Measurements from ENCODE around the gene C1orf159.

C1orf159 gene

DNA sequence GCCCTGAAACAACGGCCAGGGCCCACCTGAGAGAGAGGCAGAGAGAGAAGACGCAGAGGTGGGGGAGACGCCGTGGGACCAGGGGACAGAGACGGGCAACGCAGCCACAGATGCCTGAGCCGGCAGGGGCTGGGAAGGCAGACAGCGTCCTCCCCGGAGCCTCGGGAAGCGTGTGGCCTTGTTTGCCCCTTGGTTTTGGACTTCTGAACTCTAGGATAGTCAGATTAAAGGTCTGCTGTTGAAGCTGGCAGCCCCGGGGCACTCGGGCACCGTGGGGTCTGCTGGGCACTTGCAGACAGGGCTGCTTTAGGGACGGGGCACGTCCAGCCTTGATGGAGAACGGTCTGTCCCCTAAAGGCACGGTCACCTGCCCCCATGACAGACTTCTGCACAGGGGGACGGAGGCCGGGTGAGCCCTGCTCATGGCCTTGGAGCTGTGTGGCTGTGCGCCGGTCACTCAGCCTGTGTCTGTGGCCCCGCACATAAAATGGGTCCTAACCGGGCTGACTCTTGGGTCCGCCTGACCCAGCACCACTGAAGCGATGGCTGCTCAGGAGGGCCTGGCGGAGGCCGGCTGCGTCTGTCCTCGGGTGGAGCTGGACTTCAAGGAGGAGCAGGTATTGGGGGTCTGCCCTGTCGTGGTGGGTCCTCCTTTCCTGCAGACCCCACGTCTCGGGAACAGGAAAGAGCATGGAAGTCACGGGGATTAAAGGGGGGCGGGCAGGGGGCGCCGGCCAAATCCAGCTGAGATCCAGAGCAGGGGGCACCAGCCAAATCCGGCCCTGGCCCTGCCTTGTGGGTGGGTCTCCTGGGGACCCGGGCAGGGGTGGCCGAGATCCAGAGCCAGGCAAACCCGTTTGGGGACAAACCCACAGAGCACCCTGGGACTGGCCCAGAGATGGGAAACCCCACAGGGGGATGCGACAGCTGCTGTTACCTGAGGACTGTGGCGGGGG, 32.2 kb downstream of the C1orf159 start:
- no peak for DNase-seq
- peaks cover 0 to 10% of the 10 kb centered on the region in 2 experiments for H3K27me3 ChIP-seq (ENCODE audit: control insufficient read depth in 1 of 2, insufficient read depth in 1 of 2, low read length in 2 of 2)
- H4K91ac ChIP-seq (ENCODE audit: low read length), result no peak overlapping the region
- no peak overlapping the region for H3K27ac ChIP-seq (ENCODE audit: low read length, poor library complexity, severe bottlenecking)
- H3K9me3 ChIP-seq (ENCODE audit: control insufficient read depth, low read length), result no peaks in the 10 kb centered on the region
- no peak overlapping the region for H4K8ac ChIP-seq (ENCODE audit: low read length)
- H3K14ac ChIP-seq (ENCODE audit: low read length in 2 of 2), result no peak overlapping the region
- H2AFZ ChIP-seq (ENCODE audit: low read depth, low read length), result no peak overlapping the region
- no peak overlapping the region for H2BK12ac ChIP-seq (ENCODE audit: low read length in 2 of 2)
- H2BK5ac ChIP-seq (ENCODE audit: low read depth, low read length, poor library complexity, severe bottlenecking), result no peak overlapping the region
- no peaks in the 10 kb centered on the region for H3K79me1 ChIP-seq (replicated peaks; ENCODE audit: low read length, poor library complexity, severe bottlenecking)
- H3K4ac ChIP-seq (ENCODE audit: low read depth in 1 of 2, low read length in 2 of 2), result no peak overlapping the region
- H3K36me3 ChIP-seq (ENCODE audit: control insufficient read depth in 1 of 2, insufficient read depth in 2 of 2, low read depth in 1 of 2, low read length in 2 of 2), result peaks cover 0 to 61% of the 10 kb centered on the region in 2 experiments
- 96% methylated on average over 43 of the region's 43 CpGs for WGBS
- H3K4me3 ChIP-seq (ENCODE audit: insufficient read depth in 1 of 2, low read depth in 1 of 2, low read length in 2 of 2), result no peak overlapping the region
- H3K4me1 ChIP-seq (ENCODE audit: control insufficient read depth, insufficient read depth, low read depth, low read length), result peaks cover 16% of the 10 kb centered on the region
- H3K23ac ChIP-seq (ENCODE audit: low read length in 2 of 2), result no peak overlapping the region
- no peak overlapping the region for H3K9ac ChIP-seq (ENCODE audit: low read length)
- H2BK120ac ChIP-seq (ENCODE audit: low read depth, low read length), result no peak overlapping the region
- H2AK5ac ChIP-seq (ENCODE audit: low read length, severe bottlenecking), result no peak overlapping the region
- H2BK15ac ChIP-seq (ENCODE audit: low read depth, poor library complexity, severe bottlenecking), result no peak overlapping the region
- H3K18ac ChIP-seq (ENCODE audit: low read depth in 1 of 2, low read length in 2 of 2), result no peak overlapping the region
- no peak overlapping the region for H3K4me2 ChIP-seq (ENCODE audit: low read length, poor library complexity, severe bottlenecking)

DNA sequence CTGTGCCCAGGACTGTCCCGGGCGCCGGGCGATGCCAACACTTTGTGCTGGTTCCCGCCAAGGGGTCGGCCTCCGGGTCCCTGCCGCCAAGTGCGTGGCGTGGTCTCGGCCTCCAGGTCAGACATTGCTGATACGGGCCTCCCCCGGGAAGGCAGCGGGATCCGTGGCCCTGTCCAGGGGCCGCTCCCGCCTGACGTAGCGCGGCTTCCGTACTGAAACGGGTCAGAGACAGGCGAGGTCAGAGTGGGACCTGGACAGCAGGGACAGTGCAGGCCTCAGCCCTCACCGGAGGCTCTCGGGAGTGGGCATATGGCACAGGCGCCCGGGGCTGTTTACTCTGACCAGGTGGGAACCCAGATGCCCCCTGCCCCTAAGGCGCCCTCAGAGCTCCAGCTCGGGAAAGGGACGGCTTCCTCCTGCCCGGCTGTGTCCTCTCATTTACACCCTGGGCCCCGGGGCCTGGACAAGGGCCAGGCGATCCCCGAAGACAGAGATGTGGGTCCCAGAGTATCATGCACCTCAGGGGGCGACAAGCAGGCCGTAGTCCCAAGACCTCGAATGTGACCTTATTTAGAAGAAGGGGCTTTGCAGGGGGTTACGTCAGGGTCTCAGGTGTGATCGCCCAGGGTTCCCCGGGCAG, 33.0 kb downstream of the C1orf159 start:
- H3K18ac ChIP-seq (ENCODE audit: low read depth in 1 of 2, low read length in 2 of 2), result no peak overlapping the region
- no peak overlapping the region for H3K4me2 ChIP-seq (ENCODE audit: low read length, poor library complexity, severe bottlenecking)
- no peak overlapping the region for H2BK15ac ChIP-seq (ENCODE audit: low read depth, poor library complexity, severe bottlenecking)
- H3K79me1 ChIP-seq (replicated peaks; ENCODE audit: low read length, poor library complexity, severe bottlenecking), result no peaks in the 10 kb centered on the region
- peaks cover 16% of the 10 kb centered on the region for H3K4me1 ChIP-seq (ENCODE audit: control insufficient read depth, insufficient read depth, low read depth, low read length)
- no peak overlapping the region for H4K91ac ChIP-seq (ENCODE audit: low read length)
- no peak overlapping the region for H3K14ac ChIP-seq (ENCODE audit: low read length in 2 of 2)
- H2BK12ac ChIP-seq (ENCODE audit: low read length in 2 of 2), result no peak overlapping the region
- H3K4me3 ChIP-seq (ENCODE audit: insufficient read depth in 1 of 2, low read depth in 1 of 2, low read length in 2 of 2), result no peak overlapping the region
- no peak overlapping the region for H2AFZ ChIP-seq (ENCODE audit: low read depth, low read length)
- peaks cover 0 to 57% of the 10 kb centered on the region in 2 experiments for H3K36me3 ChIP-seq (ENCODE audit: control insufficient read depth in 1 of 2, insufficient read depth in 2 of 2, low read depth in 1 of 2, low read length in 2 of 2)
- no peak overlapping the region for H3K9ac ChIP-seq (ENCODE audit: low read length)
- no peak overlapping the region for H3K4ac ChIP-seq (ENCODE audit: low read depth in 1 of 2, low read length in 2 of 2)
- no peak overlapping the region for H2AK5ac ChIP-seq (ENCODE audit: low read length, severe bottlenecking)
- no peaks in the 10 kb centered on the region for H3K9me3 ChIP-seq (ENCODE audit: control insufficient read depth, low read length)
- H3K27me3 ChIP-seq (ENCODE audit: control insufficient read depth in 1 of 2, insufficient read depth in 1 of 2, low read length in 2 of 2), result peaks cover 0 to 10% of the 10 kb centered on the region in 2 experiments
- no peak overlapping the region for H2BK5ac ChIP-seq (ENCODE audit: low read depth, low read length, poor library complexity, severe bottlenecking)
- H4K8ac ChIP-seq (ENCODE audit: low read length), result no peak overlapping the region
- H3K23ac ChIP-seq (ENCODE audit: low read length in 2 of 2), result no peak overlapping the region
- no peak for DNase-seq
- 95% methylated on average over 40 of the region's 40 CpGs for WGBS
- no peak overlapping the region for H2BK120ac ChIP-seq (ENCODE audit: low read depth, low read length)
- H3K27ac ChIP-seq (ENCODE audit: low read length, poor library complexity, severe bottlenecking), result no peak overlapping the region

DNA sequence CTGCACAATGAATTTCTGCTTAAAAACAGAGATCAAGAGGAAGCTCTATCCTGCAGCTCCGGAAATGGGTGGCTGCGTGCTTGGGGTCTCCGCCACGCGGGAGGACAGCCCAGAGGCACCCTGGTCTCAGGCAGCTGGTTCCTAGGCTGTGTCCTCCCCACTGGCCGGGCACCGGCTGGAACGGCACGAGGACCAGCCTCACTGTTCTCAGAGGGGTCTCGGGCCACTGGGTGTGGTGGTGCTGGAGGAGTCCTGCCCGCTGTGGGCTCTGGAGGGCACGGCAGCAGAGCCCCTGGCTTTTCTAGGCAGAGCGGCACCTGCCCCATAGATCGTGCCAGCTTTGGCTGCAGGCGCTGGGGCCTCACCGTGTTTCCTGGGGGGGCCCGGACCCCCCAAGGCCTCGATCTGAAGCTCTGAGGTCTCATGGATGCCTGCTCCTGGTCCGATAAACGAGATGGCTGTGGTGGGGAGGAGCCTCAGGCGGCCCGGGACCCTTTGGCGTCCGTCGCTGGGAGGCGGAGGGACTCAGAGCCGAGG, 33.6 kb downstream of the C1orf159 start:
- Histone ChIP-seq H3K9ac (ENCODE audit: low read length) (no peak overlapping the region), H2AFZ (ENCODE audit: low read depth, low read length) (no peak overlapping the region), H3K9me3 (ENCODE audit: control insufficient read depth, low read length) (no peaks in the 10 kb centered on the region)

More for the DNA sequence above, 33.6 kb downstream of the C1orf159 start:
- H3K4me3 ChIP-seq (ENCODE audit: insufficient read depth in 1 of 2, low read depth in 1 of 2, low read length in 2 of 2), result no peak overlapping the region
- no peak overlapping the region for H4K8ac ChIP-seq (ENCODE audit: low read length)
- H2AK5ac ChIP-seq (ENCODE audit: low read length, severe bottlenecking), result no peak overlapping the region
- no peak overlapping the region for H3K14ac ChIP-seq (ENCODE audit: low read length in 2 of 2)
- no peak overlapping the region for H2BK120ac ChIP-seq (ENCODE audit: low read depth, low read length)
- no peak for DNase-seq
- peak overlapping the region; percentile 18 for H4K91ac ChIP-seq (ENCODE audit: low read length)
- H2BK5ac ChIP-seq (ENCODE audit: low read depth, low read length, poor library complexity, severe bottlenecking), result no peak overlapping the region
- peaks cover 16% of the 10 kb centered on the region for H3K4me1 ChIP-seq (ENCODE audit: control insufficient read depth, insufficient read depth, low read depth, low read length)
- H3K4me2 ChIP-seq (ENCODE audit: low read length, poor library complexity, severe bottlenecking), result no peak overlapping the region
- H3K27ac ChIP-seq (ENCODE audit: low read length, poor library complexity, severe bottlenecking), result no peak overlapping the region
- no peak overlapping the region for H3K18ac ChIP-seq (ENCODE audit: low read depth in 1 of 2, low read length in 2 of 2)
- no peaks in the 10 kb centered on the region for H3K79me1 ChIP-seq (replicated peaks; ENCODE audit: low read length, poor library complexity, severe bottlenecking)
- H2BK12ac ChIP-seq (ENCODE audit: low read length in 2 of 2), result no peak overlapping the region
- H3K27me3 ChIP-seq (ENCODE audit: control insufficient read depth in 1 of 2, insufficient read depth in 1 of 2, low read length in 2 of 2), result peaks cover 0 to 10% of the 10 kb centered on the region in 2 experiments
- H3K36me3 ChIP-seq (ENCODE audit: control insufficient read depth in 1 of 2, insufficient read depth in 2 of 2, low read depth in 1 of 2, low read length in 2 of 2), result peaks cover 0 to 54% of the 10 kb centered on the region in 2 experiments
- H2BK15ac ChIP-seq (ENCODE audit: low read depth, poor library complexity, severe bottlenecking), result no peak overlapping the region
- WGBS, result 97% methylated on average over 27 of the region's 27 CpGs
- H3K23ac ChIP-seq (ENCODE audit: low read length in 2 of 2), result no peak overlapping the region
- H3K4ac ChIP-seq (ENCODE audit: low read depth in 1 of 2, low read length in 2 of 2), result no peak overlapping the region
